ENCODE results near the gene MEDAG. TPM values are rescaled to one million over a fixed set of nuclear protein-coding genes. Genes with fewer than 3 reads are reported as not detected.

Gene MEDAG
- total and polyA plus RNA-seq, 2 experiments from 2014 or later: 1.7 to 2.0 TPM

- TF ChIP-seq REST (IDR thresholded peaks at IDR 0.05; ENCODE audit: unreplicated experiment) (no peak), EZH2 (IDR thresholded peaks at IDR 0.05; ENCODE audit: low read depth, unreplicated experiment) (no peak), ETS1 (IDR thresholded peaks at IDR 0.05) (no peak)
Observed at GRCh38 chr13:30900436-30900835, 5.6 kb upstream of the MEDAG start (continued).

- H3K27me3 ChIP-seq (ENCODE audit: insufficient read depth): peaks cover 28% of the 10 kb centered on the region
Observed at GRCh38 chr13:30900952-30901749, 4.9 kb upstream of the MEDAG start.

GRCh38 chr13:30904043-30904442, 2.0 kb upstream of the MEDAG start:
- Mint-ChIP-seq H3K27me3 (ENCODE audit: insufficient read depth, low read depth, poor library complexity) (peaks cover 31% of the 10 kb centered on the region), H3K4me3 (no peak overlapping the region), H3K36me3 (ENCODE audit: low read depth) (no peaks in the 10 kb centered on the region), H3K27ac (no peak overlapping the region), H3K4me1 (peaks cover 7% of the 10 kb centered on the region), H3K9me3 (no peaks in the 10 kb centered on the region)
- Histone ChIP-seq H3K4me1 (ENCODE audit: insufficient read depth) (no peaks in the 10 kb centered on the region), H3F3A (replicated peaks; ENCODE audit: low read depth) (no peaks in the 10 kb centered on the region), H2AFZ (no peak overlapping the region), H3K79me2 (replicated peaks; ENCODE audit: insufficient read depth) (no peaks in the 10 kb centered on the region), H3K9me2 (ENCODE audit: insufficient read depth) (0 out of 2 replicates have a peak, but pooled peaks cover 7% of the 10 kb centered on the region), H3K4me3 (no peak overlapping the region), H3K4me2 (no peak overlapping the region), H3K27me3 (ENCODE audit: insufficient read depth) (peaks cover 50% of the 10 kb centered on the region), H3K27ac (ENCODE audit: low read depth) (no peak overlapping the region), H4K20me1 (replicated peaks; ENCODE audit: insufficient read depth) (no peaks in the 10 kb centered on the region), H3K36me3 (ENCODE audit: insufficient read depth) (no peaks in the 10 kb centered on the region)
- DNase-seq (ENCODE audit: low spot score) (no peak), ATAC-seq (no peak)
- TF ChIP-seq POLR2AphosphoS5 (IDR thresholded peaks at IDR 0.05; ENCODE audit: low read depth) (no peak), CREB1 (CRISPR knock-in tag; IDR thresholded peaks at IDR 0.05; ENCODE audit: low read depth) (no peak), EZH2phosphoT487 (IDR thresholded peaks at IDR 0.05; ENCODE audit: unreplicated experiment) (no peak), ETS1 (IDR thresholded peaks at IDR 0.05) (no peak), ZNF331 (CRISPR knock-in tag; IDR thresholded peaks at IDR 0.05; ENCODE audit: low read depth) (no peak), REST (IDR thresholded peaks at IDR 0.05; ENCODE audit: unreplicated experiment) (no peak), ZNF114 (CRISPR knock-in tag; IDR thresholded peaks at IDR 0.05) (no peak), STAT1 (IDR thresholded peaks at IDR 0.05; ENCODE audit: unreplicated experiment) (no peak), EZH2 (IDR thresholded peaks at IDR 0.05; ENCODE audit: low read depth, unreplicated experiment) (no peak)

More at GRCh38 chr13:30900952-30901749, 4.9 kb upstream of the MEDAG start:
- no peak for TF ChIP-seq EZH2phosphoT487 (IDR thresholded peaks at IDR 0.05; ENCODE audit: unreplicated experiment)
- no peak for TF ChIP-seq EZH2 (IDR thresholded peaks at IDR 0.05; ENCODE audit: low read depth, unreplicated experiment)
- H3K4me3 Mint-ChIP-seq: no peak overlapping the region
- no peak overlapping the region for H3K27ac Mint-ChIP-seq
- Histone ChIP-seq H3F3A (replicated peaks; ENCODE audit: low read depth) (no peaks in the 10 kb centered on the region), H3K27ac (ENCODE audit: low read depth) (no peak overlapping the region), H3K4me3 (no peak overlapping the region), H3K4me1 (ENCODE audit: insufficient read depth) (no peaks in the 10 kb centered on the region), H4K20me1 (replicated peaks; ENCODE audit: insufficient read depth) (no peaks in the 10 kb centered on the region), H3K36me3 (ENCODE audit: insufficient read depth) (no peaks in the 10 kb centered on the region), H3K79me2 (replicated peaks; ENCODE audit: insufficient read depth) (no peaks in the 10 kb centered on the region), H3K9me2 (ENCODE audit: insufficient read depth) (0 out of 2 replicates have a peak, but pooled peaks cover 11% of the 10 kb centered on the region), H3K4me2 (no peak overlapping the region), H2AFZ (no peak overlapping the region)
- no peak for ATAC-seq
- no peaks in the 10 kb centered on the region for H3K9me3 Mint-ChIP-seq
- DNase-seq (ENCODE audit: low spot score): no peak
- peaks cover 17% of the 10 kb centered on the region for H3K4me1 Mint-ChIP-seq
- peaks cover 24% of the 10 kb centered on the region for H3K27me3 Mint-ChIP-seq (ENCODE audit: insufficient read depth, low read depth, poor library complexity)
- no peaks in the 10 kb centered on the region for H3K36me3 Mint-ChIP-seq (ENCODE audit: low read depth)
